ENCODE data around the gene DNMT3B. TPM values are rescaled to one million over a fixed set of nuclear protein-coding genes. Genes with fewer than 3 reads are reported as not detected.

The DNMT3B gene
- total and polyA plus RNA-seq, 2 experiments from 2014 or later: 711 to 2,222 TPM

DNA sequence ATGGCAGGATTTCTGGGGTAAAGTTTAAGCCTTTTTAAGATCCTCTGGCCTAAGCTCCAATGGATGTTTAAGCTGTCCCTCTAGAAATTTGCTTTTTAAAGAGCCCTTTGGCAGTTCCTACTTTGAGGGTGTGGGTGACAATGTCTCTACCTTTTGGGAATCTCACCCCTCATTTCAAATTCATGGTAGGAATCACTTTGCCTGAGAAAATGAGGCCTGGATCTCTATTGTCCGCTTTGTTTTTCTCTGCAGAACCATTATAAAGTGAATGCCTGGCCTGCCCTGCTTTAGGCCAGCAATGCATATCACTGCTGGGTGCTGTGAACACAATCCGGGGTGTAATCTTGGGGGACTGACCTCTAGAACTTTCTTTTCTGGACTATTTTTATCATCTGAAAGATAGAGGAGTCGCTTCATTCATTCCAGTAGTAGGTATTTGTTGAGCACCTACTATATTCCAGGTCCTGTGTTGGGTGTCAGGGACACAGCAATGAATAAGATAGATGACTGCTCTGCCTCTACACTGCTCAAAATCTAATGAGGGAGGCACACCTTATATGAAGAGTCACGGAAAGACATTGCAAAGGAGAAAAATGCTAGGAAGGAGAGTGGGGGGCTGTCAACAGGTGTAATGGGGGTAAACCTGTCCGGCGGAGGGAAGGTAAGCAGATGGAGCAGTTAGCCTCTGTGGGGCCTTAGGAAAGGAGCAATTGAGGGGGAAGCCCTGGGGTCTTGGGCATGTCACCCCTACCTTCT, 10.3 kb upstream of the DNMT3B start:
- Histone ChIP-seq H3K27me3 (ENCODE audit: insufficient read depth) (no peaks in the 10 kb centered on the region), H3K4me1 (ENCODE audit: insufficient read depth) (peaks cover 78% of the 10 kb centered on the region), H3F3A (replicated peaks; ENCODE audit: low read depth) (peaks cover 15% of the 10 kb centered on the region), H3K9me2 (ENCODE audit: insufficient read depth) (no peaks in the 10 kb centered on the region), H2AFZ (no peak overlapping the region), H3K4me3 (peak overlapping the region; percentile 29), H3K36me3 (ENCODE audit: insufficient read depth) (no peaks in the 10 kb centered on the region), H3K79me2 (replicated peaks; ENCODE audit: insufficient read depth) (peaks cover 32% of the 10 kb centered on the region), H4K20me1 (replicated peaks; ENCODE audit: insufficient read depth) (no peaks in the 10 kb centered on the region), H3K27ac (ENCODE audit: low read depth) (peak overlapping the region; percentile 95), H3K4me2 (peak overlapping the region; percentile 40)
- Mint-ChIP-seq H3K27ac (peak overlapping the region; percentile 91), H3K36me3 (ENCODE audit: low read depth) (no peaks in the 10 kb centered on the region), H3K4me3 (peak overlapping the region; percentile 7; the same call in 2 of the 3 replicates), H3K9me3 (no peaks in the 10 kb centered on the region), H3K27me3 (ENCODE audit: insufficient read depth, low read depth, poor library complexity) (peaks cover 10% of the 10 kb centered on the region), H3K4me1 (peaks cover 63% of the 10 kb centered on the region)
- TF ChIP-seq ZNF114 (CRISPR knock-in tag; IDR thresholded peaks at IDR 0.05): no peak
- TF ChIP-seq EZH2phosphoT487 (IDR thresholded peaks at IDR 0.05; ENCODE audit: unreplicated experiment): no peak
- no peak for TF ChIP-seq EZH2 (IDR thresholded peaks at IDR 0.05; ENCODE audit: low read depth, unreplicated experiment)
- TF ChIP-seq NANOG (IDR thresholded peaks at IDR 0.05; ENCODE audit: borderline replicate concordance): peak; percentile 99
- TF ChIP-seq, protein P1, sequence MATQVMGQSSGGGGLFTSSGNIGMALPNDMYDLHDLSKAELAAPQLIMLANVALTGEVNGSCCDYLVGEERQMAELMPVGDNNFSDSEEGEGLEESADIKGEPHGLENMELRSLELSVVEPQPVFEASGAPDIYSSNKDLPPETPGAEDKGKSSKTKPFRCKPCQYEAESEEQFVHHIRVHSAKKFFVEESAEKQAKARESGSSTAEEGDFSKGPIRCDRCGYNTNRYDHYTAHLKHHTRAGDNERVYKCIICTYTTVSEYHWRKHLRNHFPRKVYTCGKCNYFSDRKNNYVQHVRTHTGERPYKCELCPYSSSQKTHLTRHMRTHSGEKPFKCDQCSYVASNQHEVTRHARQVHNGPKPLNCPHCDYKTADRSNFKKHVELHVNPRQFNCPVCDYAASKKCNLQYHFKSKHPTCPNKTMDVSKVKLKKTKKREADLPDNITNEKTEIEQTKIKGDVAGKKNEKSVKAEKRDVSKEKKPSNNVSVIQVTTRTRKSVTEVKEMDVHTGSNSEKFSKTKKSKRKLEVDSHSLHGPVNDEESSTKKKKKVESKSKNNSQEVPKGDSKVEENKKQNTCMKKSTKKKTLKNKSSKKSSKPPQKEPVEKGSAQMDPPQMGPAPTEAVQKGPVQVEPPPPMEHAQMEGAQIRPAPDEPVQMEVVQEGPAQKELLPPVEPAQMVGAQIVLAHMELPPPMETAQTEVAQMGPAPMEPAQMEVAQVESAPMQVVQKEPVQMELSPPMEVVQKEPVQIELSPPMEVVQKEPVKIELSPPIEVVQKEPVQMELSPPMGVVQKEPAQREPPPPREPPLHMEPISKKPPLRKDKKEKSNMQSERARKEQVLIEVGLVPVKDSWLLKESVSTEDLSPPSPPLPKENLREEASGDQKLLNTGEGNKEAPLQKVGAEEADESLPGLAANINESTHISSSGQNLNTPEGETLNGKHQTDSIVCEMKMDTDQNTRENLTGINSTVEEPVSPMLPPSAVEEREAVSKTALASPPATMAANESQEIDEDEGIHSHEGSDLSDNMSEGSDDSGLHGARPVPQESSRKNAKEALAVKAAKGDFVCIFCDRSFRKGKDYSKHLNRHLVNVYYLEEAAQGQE (IDR thresholded peaks at IDR 0.05; ENCODE audit: unreplicated experiment): no peak
- TF ChIP-seq CREB1 (CRISPR knock-in tag; IDR thresholded peaks at IDR 0.05; ENCODE audit: low read depth): no peak
- no peak for TF ChIP-seq STAT1 (IDR thresholded peaks at IDR 0.05; ENCODE audit: unreplicated experiment)
- TF ChIP-seq ZNF331 (CRISPR knock-in tag; IDR thresholded peaks at IDR 0.05; ENCODE audit: low read depth): no peak
- TF ChIP-seq, protein P2, sequence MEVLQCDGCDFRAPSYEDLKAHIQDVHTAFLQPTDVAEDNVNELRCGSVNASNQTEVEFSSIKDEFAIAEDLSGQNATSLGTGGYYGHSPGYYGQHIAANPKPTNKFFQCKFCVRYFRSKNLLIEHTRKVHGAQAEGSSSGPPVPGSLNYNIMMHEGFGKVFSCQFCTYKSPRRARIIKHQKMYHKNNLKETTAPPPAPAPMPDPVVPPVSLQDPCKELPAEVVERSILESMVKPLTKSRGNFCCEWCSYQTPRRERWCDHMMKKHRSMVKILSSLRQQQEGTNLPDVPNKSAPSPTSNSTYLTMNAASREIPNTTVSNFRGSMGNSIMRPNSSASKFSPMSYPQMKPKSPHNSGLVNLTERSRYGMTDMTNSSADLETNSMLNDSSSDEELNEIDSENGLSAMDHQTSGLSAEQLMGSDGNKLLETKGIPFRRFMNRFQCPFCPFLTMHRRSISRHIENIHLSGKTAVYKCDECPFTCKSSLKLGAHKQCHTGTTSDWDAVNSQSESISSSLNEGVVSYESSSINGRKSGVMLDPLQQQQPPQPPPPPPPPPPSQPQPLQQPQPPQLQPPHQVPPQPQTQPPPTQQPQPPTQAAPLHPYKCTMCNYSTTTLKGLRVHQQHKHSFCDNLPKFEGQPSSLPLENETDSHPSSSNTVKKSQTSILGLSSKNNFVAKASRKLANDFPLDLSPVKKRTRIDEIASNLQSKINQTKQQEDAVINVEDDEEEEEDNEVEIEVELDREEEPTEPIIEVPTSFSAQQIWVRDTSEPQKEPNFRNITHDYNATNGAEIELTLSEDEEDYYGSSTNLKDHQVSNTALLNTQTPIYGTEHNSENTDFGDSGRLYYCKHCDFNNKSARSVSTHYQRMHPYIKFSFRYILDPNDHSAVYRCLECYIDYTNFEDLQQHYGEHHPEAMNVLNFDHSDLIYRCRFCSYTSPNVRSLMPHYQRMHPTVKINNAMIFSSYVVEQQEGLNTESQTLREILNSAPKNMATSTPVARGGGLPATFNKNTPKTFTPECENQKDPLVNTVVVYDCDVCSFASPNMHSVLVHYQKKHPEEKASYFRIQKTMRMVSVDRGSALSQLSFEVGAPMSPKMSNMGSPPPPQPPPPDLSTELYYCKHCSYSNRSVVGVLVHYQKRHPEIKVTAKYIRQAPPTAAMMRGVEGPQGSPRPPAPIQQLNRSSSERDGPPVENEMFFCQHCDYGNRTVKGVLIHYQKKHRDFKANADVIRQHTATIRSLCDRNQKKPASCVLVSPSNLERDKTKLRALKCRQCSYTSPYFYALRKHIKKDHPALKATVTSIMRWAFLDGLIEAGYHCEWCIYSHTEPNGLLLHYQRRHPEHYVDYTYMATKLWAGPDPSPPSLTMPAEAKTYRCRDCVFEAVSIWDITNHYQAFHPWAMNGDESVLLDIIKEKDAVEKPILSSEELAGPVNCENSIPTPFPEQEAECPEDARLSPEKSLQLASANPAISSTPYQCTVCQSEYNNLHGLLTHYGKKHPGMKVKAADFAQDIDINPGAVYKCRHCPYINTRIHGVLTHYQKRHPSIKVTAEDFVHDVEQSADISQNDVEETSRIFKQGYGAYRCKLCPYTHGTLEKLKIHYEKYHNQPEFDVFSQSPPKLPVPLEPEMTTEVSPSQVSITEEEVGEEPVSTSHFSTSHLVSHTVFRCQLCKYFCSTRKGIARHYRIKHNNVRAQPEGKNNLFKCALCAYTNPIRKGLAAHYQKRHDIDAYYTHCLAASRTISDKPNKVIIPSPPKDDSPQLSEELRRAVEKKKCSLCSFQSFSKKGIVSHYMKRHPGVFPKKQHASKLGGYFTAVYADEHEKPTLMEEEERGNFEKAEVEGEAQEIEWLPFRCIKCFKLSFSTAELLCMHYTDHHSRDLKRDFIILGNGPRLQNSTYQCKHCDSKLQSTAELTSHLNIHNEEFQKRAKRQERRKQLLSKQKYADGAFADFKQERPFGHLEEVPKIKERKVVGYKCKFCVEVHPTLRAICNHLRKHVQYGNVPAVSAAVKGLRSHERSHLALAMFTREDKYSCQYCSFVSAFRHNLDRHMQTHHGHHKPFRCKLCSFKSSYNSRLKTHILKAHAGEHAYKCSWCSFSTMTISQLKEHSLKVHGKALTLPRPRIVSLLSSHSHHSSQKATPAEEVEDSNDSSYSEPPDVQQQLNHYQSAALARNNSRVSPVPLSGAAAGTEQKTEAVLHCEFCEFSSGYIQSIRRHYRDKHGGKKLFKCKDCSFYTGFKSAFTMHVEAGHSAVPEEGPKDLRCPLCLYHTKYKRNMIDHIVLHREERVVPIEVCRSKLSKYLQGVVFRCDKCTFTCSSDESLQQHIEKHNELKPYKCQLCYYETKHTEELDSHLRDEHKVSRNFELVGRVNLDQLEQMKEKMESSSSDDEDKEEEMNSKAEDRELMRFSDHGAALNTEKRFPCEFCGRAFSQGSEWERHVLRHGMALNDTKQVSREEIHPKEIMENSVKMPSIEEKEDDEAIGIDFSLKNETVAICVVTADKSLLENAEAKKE (CRISPR knock-in tag; IDR thresholded peaks at IDR 0.05): peak; percentile 4; the same call in 1 of the 2 replicates
- TF ChIP-seq, protein P3, sequence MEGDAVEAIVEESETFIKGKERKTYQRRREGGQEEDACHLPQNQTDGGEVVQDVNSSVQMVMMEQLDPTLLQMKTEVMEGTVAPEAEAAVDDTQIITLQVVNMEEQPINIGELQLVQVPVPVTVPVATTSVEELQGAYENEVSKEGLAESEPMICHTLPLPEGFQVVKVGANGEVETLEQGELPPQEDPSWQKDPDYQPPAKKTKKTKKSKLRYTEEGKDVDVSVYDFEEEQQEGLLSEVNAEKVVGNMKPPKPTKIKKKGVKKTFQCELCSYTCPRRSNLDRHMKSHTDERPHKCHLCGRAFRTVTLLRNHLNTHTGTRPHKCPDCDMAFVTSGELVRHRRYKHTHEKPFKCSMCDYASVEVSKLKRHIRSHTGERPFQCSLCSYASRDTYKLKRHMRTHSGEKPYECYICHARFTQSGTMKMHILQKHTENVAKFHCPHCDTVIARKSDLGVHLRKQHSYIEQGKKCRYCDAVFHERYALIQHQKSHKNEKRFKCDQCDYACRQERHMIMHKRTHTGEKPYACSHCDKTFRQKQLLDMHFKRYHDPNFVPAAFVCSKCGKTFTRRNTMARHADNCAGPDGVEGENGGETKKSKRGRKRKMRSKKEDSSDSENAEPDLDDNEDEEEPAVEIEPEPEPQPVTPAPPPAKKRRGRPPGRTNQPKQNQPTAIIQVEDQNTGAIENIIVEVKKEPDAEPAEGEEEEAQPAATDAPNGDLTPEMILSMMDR (conservative IDR thresholded peaks at IDR 0.05; ENCODE audit: low read depth in 2 of 2): no peak
- peak; percentile 69 for TF ChIP-seq POLR2AphosphoS5 (IDR thresholded peaks at IDR 0.05; ENCODE audit: low read depth)
- TF ChIP-seq, protein P4, sequence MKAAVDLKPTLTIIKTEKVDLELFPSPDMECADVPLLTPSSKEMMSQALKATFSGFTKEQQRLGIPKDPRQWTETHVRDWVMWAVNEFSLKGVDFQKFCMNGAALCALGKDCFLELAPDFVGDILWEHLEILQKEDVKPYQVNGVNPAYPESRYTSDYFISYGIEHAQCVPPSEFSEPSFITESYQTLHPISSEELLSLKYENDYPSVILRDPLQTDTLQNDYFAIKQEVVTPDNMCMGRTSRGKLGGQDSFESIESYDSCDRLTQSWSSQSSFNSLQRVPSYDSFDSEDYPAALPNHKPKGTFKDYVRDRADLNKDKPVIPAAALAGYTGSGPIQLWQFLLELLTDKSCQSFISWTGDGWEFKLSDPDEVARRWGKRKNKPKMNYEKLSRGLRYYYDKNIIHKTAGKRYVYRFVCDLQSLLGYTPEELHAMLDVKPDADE (IDR thresholded peaks at IDR 0.05): 0 out of 2 replicates have a peak, but pooled peaks have one; percentile 45
- no peak for TF ChIP-seq JUNB (IDR thresholded peaks at IDR 0.05; ENCODE audit: unreplicated experiment)
- peak; percentile 73 for ATAC-seq
- peak; percentile 90 for DNase-seq (ENCODE audit: low spot score)

Data from GM23338 (cell line).